SK-N-SH (cell line): Measurements from ENCODE around the gene ZFAND2A.

Experiments used
- CTCF ChIP-seq: fragments of 200-600 bp; sonication (generic); IDR thresholded peaks from 2 replicates; pipeline ENCODE4 v1.6.1; 2017; ENCODE audit warnings: antibody characterized with exemption, mild to moderate bottlenecking, moderate library complexity
- NRF1 ChIP-seq: IDR thresholded peaks from 2 replicates; pipeline ENCODE4 v1.6.1; 2012; ENCODE audit warnings: low read depth, mild to moderate bottlenecking, low read length
- POLR2AphosphoS5 ChIP-seq: IDR thresholded peaks from 2 replicates; pipeline ENCODE4 v1.6.1; 2012; ENCODE audit warnings: low read depth, low read length
- RFX5 ChIP-seq: IDR thresholded peaks from 2 replicates; pipeline ENCODE4 v1.6.1; 2012; ENCODE audit warnings: mild to moderate bottlenecking, improper control_type of control experiment, low read length
- SIN3A ChIP-seq: IDR thresholded peaks from 2 replicates; pipeline ENCODE4 v1.6.1; 2012; ENCODE audit warnings: low read depth, mild to moderate bottlenecking, low read length, moderate library complexity, borderline replicate concordance

GRCh38 chr7:1103789-1104515 lies 56.0 kb downstream of the ZFAND2A start:
- TF ChIP-seq NRF1 (no peak), POLR2AphosphoS5 (no peak), SIN3A (no peak), CTCF (no peak), RFX5 (no peak)
